Measurements from ENCODE around the gene PSMA7. TPM values are rescaled to one million over a fixed set of nuclear protein-coding genes. Genes with fewer than 3 reads are reported as not detected.

The PSMA7 gene
- total and polyA plus RNA-seq, 2 donors (not counting 1 experiment from before 2014, with no cell fraction given): 140 to 252 TPM

- peak overlapping the region; percentile 86 for H3K4me2 ChIP-seq (replicated peaks; ENCODE audit: low read depth, low read length, poor library complexity, severe bottlenecking)
- ATAC-seq (ENCODE audit: low read depth): no peak
- peaks cover 50% of the 10 kb centered on the region for H3K79me2 ChIP-seq (ENCODE audit: control insufficient read depth, insufficient read depth, low read length)
- H4K20me1 ChIP-seq (ENCODE audit: control insufficient read depth, insufficient read depth, low read length, poor library complexity, severe bottlenecking): peaks cover 43% of the 10 kb centered on the region
- Mint-ChIP-seq H3K4me3 (peak overlapping the region; percentile 85), H3K9me3 (ENCODE audit: insufficient read depth) (no peaks in the 10 kb centered on the region), H3K27ac (peak overlapping the region; percentile 63), H3K4me1 (peaks cover 24% of the 10 kb centered on the region), H3K27me3 (no peaks in the 10 kb centered on the region)
- TF ChIP-seq EZH2 (IDR thresholded peaks at IDR 0.05; ENCODE audit: borderline replicate concordance, insufficient read depth, low read depth, low read length, poor library complexity, severe bottlenecking) (no peak), CTCF (IDR thresholded peaks at IDR 0.05) (no peak)
- peaks cover 0 to 33% of the 10 kb centered on the region in 2 experiments for H3K36me3 ChIP-seq (replicated peaks in 1 of 2; ENCODE audit: control extremely low read depth in 1 of 2, control insufficient read depth in 1 of 2, extremely low read depth in 1 of 2, insufficient read depth in 2 of 2, low read length in 1 of 2)
- peaks cover 13 to 18% of the 10 kb centered on the region in 2 donors for H3K4me1 ChIP-seq (ENCODE audit: control insufficient read depth in 2 of 2, insufficient read depth in 2 of 2, low read length in 2 of 2)
- ChIA-PET POLR2A (interaction anchor here (0.5 to 3.3 kb wide), 3 partner anchors 20 to 179 kb away, joined by 3 to 21 read pairs (median 3); partner anchors contain the start of genes PSMA7, SS18L1 and TAF4), CTCF (interaction anchor here (0.5 to 2.1 kb wide), 4 partner anchors 12 to 113 kb away, joined by 3 to 11 read pairs (median 4); no protein-coding TSS in a partner anchor)
- 55% methylated on average over 17 of the region's 19 CpGs for WGBS (ENCODE audit: insufficient coverage)
- H3K9me3 ChIP-seq (ENCODE audit: control extremely low read depth in 1 of 3, control insufficient read depth in 2 of 3, insufficient read depth in 1 of 3, low read length in 2 of 3): peaks cover 0 to 2% (median 0%) of the 10 kb centered on the region in 3 donors
- peak overlapping the region; percentile 63 for H2AFZ ChIP-seq (ENCODE audit: insufficient read depth, low read depth, low read length, poor library complexity, severe bottlenecking)
- H3K4me3 ChIP-seq (ENCODE audit: control extremely low read depth in 1 of 5, extremely low read depth in 1 of 5, insufficient read depth in 1 of 5, low read depth in 2 of 5, low read length in 4 of 5): peak overlapping the region in 4 of 5 experiments; percentile 44 to 72 (median 65)
- intact Hi-C loops (cut with micrococcal nuclease): loop anchor here (2.0 to 10.0 kb wide), 3 partner anchors 59 to 854 kb away; partner anchors contain the start of genes MTG2 and RPS21
- peak overlapping the region; percentile 54 for H3K9ac ChIP-seq (ENCODE audit: low read length)
- no peak for DNase-seq
- no peaks in the 10 kb centered on the region for H3K27me3 ChIP-seq (replicated peaks in 1 of 4; ENCODE audit: control extremely low read depth in 1 of 4, control insufficient read depth in 3 of 4, insufficient read depth in 4 of 4, low read length in 3 of 4)
- H3K27ac ChIP-seq (ENCODE audit: low read length in 2 of 2): no peak overlapping the region
Measured at GRCh38 chr20:62123450-62124118, 19.6 kb downstream of the PSMA7 start.
